ELF-1 (cell line): ENCODE results near the gene PTGIS.
"Not testable (repeated sequence)": the region's sequence is repeated elsewhere in the genome, so short reads cannot be mapped to it uniquely, and the experiment has no call there.

ENCODE experiments used
- DNase-seq: peaks from one replicate; pipeline ENCODE4 v3.0.0-alpha.2; 2016; ENCODE audit warnings: low read depth, low spot score

PTGIS gene

GRCh38 chr20:49567421-49568277, at the start of gene PTGIS:
Gene PTGIS (minus strand): TSS chr20:49568137. CDS start chr20:49568116, 21 bp downstream.
- peak; percentile 52 for DNase-seq

- not testable (repeated sequence) for DNase-seq
Measured at GRCh38 chr20:49617394-49617793, 49.5 kb upstream of the PTGIS start.

- DNase-seq = no peak
Measured at GRCh38 chr20:49616154-49617007, 48.4 kb upstream of the PTGIS start.

DNA sequence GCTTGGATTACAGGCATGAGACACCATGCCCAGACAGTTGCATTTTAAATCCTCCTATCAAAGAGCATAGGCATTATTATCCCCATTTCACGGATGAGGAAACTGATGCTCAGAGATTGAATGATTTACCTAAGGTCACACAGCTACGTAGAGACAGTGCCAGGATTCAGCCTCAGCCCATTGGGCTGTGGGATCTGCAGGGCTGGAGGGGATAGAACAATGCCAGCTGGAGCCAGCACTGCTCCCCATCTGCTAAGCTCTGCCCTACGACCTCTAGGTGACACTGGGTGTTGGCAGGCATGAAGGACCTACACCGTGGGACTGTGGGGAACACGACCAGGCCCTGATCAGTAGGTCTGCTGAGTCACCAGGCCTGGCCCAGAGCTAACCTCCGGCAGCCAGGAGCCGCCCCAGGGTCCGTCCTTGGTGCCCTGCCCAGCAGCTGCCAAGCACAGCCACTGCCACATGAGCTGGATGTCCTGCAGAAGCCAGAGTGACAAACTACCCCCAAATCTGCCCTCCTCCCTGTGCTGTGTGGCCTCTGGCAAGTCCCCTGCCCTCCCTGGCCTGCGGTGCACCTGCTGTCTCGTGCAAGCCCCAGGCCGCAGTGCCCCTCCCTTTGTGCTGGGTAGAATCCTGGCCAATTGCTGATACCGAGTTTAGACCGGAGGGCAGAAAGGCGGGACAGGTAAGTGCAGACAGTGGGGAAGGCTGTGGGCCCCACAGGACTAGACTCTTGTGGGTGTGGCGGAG, 47.6 kb upstream of the PTGIS start:
- peak; percentile 53 for DNase-seq

- not testable (repeated sequence) for DNase-seq
Measured at GRCh38 chr20:49615051-49615400, 47.1 kb upstream of the PTGIS start.

- DNase-seq = no peak
Measured at GRCh38 chr20:49614338-49615050, 46.6 kb upstream of the PTGIS start.

DNA sequence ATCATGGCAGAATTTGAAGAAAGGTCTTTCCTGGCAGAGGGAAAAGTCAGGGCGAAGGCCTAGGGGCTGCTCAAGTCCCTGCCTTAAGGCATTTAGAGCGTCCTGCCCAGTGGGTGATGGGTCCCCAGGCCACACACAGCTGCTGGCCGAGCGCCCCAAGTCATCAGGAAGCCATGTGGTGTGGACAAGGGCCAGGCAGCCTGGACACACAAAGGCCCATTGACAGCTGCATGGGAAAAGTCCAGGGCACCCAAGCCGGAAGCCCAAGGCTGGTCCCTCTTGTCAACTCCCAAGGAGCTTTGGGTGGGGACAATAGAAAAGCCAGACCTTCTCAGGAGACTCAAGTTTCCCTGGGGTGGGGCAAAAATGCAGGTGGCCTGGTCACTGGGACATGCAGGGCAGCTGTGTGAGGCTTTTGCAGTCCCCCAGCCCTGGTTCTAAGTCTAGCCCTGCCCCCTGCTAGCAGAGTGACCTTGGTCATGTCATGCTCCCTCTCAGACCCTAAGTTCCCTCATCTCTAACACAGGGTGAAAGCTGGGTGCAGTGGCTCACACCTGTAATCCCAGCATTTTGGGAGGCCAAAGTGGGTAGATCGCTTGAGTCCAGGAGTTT, 44.3 kb upstream of the PTGIS start:
- no peak for DNase-seq

DNA sequence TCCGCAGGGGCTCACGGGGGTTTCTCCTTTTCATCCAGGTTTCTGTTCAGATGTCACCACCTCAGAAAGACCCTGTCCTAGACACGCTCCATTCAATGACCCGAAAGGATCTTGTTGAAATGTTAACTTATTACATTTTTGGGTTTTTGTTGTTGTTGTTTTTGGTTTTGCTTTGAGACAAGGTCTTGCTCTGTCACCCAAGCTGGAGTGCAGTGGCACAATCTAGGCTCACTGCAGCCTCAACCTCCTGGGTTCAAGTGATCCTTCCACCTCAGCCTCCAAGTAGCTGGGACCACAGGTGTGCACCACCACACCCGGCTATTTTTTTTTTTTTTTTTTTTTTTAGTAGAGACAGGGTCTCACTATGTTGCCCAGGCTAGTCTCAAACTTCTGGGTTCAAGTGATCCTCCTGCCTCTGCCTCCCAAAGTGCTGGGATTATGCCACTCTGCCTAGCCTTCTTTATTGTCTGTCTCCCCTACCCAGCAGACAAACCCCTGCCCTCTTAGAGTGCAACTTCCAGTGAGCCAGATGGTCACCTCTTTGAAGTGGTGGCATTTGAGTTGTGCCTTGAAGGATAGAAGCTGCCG, 43.7 kb upstream of the PTGIS start:
- DNase-seq = not testable (repeated sequence)

DNA sequence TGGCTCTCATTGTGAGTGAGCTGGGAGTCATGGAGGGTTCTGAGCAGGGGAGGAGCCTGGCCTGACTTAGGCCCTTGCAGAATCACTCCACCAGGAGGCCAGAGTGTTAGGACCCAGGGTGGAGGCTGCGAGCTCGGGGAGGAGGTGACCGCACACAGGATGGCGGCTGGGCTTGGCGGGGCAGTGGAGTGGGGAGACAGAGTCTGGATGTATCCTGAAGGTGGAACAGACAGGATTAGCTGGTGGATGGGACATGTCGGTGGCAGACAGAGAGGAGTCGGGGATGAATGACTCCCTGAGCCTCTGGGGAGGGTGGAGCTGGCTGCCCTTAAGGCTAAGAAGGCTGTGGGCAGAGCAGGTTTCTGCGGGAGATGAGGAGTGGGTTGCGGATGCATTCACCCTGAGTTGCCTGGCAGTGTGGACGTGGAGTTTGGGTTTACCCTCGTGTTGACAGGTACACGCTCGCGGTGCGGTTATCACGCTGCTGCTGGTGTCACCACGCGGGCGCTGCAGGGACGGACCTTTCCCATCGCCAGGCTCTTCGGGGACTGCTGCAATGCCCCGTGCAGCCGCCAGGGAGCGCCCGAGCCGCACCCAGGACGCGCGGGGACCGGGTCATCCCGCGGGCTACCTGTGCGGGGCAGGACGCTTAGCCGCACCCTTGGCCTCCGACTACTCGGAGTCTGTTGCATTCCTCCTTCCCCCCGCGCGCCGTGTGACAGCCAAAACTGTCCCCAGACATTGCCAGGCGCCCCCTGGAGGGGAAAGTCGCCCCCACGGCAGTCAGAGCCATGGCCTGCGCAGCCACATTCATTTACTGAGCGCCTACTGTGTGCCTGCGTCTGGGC, 43.0 kb upstream of the PTGIS start:
- DNase-seq = peak; percentile 95

GRCh38 chr20:49608752-49609670, 41.1 kb upstream of the PTGIS start:
- DNase-seq = peak; percentile 88

- DNase-seq = no peak
Measured at GRCh38 chr20:49607568-49607967, 39.6 kb upstream of the PTGIS start.

DNA sequence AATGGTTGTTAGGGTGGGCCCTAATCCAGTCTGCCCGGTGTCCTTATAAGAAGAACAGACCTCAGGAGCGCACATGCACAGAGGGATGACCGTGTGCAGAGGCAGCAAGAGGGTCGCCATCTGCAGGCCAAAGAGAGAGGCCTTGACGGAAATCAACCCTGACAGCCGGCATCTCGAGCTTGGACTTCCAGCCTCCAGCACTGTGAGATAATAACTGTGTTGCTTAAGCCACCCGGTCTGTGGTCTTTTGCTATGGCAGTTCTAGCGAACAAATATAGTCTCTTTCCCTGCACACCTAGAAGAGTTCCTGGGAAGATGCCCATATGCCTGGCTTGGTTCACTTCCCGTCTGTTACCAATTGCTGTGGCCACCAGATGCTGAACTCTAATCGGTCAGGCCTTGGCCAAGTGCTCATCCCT, 35.3 kb upstream of the PTGIS start:
- DNase-seq = peak; percentile 67

DNA sequence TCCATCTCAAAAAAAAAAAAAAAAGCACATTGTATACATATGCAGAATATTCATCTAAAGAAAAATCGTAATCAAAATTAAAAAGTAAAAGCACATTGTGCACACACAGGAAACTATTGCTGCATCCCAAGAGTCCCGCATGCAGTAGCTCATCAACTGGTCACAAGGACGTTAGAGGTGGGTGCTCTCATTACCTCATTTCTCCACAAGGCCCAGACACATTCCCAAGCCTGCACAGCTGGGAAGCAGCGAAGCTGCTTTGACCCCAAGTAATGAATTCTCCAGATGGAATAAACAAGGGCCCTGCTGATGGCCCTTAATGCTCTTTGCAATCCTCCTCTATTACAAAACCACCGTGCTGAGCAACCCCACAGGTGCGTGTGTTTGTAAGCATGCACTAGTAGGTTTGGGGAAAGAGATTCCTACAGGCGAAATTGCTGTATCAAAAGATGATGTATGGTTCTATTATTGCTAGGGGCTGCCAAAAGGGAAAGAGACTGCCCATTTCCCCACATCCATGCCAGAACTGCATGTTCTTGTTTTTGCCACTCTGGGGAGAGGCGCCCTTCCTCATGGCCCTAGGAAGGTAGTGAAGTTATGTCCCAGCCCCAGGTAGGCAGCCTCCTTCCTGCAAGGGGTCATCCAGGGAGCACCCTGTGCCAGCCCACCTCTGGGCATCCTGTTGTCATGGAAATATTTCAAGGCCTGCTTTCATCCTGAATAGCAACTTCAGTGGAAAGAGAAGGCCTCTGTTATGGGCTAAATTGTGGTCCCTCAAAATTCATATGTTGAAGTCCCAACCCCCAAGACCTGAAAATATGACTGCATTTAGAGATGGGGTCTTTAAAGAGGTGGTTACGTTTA, 34.6 kb upstream of the PTGIS start:
- no peak for DNase-seq

DNA sequence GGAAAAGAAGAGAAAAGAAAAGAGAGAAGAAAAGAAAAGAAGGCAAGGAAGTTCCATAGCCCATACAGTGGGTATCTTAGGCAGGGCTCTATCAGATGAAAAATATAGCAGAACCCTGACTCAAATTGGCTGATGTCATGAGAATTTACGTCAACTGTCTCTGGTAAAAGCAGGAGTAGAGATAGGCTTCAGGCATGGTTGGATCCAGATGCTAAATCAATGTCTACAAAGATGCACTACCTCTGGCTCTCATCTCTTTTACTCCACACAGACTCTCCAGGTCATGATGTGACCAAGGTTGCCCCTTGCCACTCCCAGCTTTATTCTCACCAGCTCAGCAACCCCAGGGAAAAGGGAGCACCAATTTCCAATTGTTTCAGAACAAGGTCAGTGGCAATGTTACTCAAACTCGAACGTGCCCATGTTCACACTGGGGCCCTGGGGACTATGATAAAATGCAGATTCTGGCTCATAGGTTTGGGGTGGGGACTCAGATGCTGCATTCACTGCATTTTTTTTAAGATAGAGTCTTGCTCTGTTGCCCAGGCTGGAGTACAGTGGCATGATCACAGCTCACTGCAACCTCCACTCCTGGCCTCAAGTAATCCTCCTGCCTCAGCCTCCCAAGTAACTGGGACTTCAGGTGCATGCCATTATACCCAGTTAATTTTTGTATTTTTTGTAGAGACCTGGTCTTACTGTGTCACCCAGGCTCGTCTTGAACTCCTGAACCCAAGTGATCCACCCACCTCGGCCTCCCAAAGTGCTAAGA, 33.4 kb upstream of the PTGIS start:
- no peak for DNase-seq

- no peak for DNase-seq
Measured at GRCh38 chr20:49599746-49600113, 31.8 kb upstream of the PTGIS start.

- no peak for DNase-seq
Measured at GRCh38 chr20:49597825-49598395, 30.0 kb upstream of the PTGIS start.
